Right cardiac atrium (tissue), 5 donors: ENCODE data around the gene FAM83C. TPM values are rescaled to one million over a fixed set of nuclear protein-coding genes. Genes with fewer than 3 reads are reported as not detected.

Source experiments
- ATAC-seq, 2 donors: fragments of 200-7000 bp; cut with Tn5 transposase; one replicate each; pipeline versions ENCODE4 v1.8.0 to v1.9.1; 2020; ENCODE audit warnings: moderate library complexity in 2 of 2, mild to moderate bottlenecking in 1 of 2
- DNase-seq, 3 donors: peaks; one replicate each; pipeline ENCODE4 v3.0.0-alpha.2; 2020
- H3K27ac ChIP-seq: one replicate; pipeline ENCODE4 v1.5.1; 2013; ENCODE audit warnings: mild to moderate bottlenecking, low read length, control low read depth, moderate library complexity
- H3K27me3 ChIP-seq: one replicate; pipeline ENCODE4 v1.6.1; 2013; ENCODE audit not compliant: control insufficient read depth, insufficient read depth
- H3K4me1 ChIP-seq: one replicate; pipeline ENCODE4 v1.6.1; 2013; ENCODE audit warnings: low read length; ENCODE audit not compliant: control insufficient read depth, insufficient read depth
- H3K4me3 ChIP-seq: one replicate; pipeline ENCODE4 v1.5.1; 2013; ENCODE audit warnings: low read length, control low read depth
- H3K9me3 ChIP-seq: one replicate; pipeline ENCODE4 v1.6.1; 2013; ENCODE audit warnings: low read length; ENCODE audit not compliant: control insufficient read depth
- WGBS: extraction: QIAGEN DNeasy Blood & Tissue Kit; methylation state at CpG from one replicate; pipeline ENCODE4 v1.1.7; 2013; 5-methylcytosine and 5-hydroxymethylcytosine counted together
- intact Hi-C, 4 donors: fragments of 100-400 bp; cut with DNase I; formaldehyde crosslinking; loops; one replicate each; pipeline versions ENCODE4 v1.11.0 to v1.14.0; 2022 to 2023
- polyA plus RNA-seq: library from polyadenylated mRNA; stranded (reverse); fragments of 200-250 nt; gene quantifications from one replicate; pipeline ENCODE4 v1.2.3, GENCODE V29; 2013
- total RNA-seq, 4 donors: library from RNA; stranded (reverse); fragmentation: NEBNext Ultra II Directional; extraction: Animal tissue kit (Norgen Biotek cat#: 25700); gene quantifications; one replicate each; pipeline ENCODE4 v1.2.1, GENCODE V29; 2021
- donor health status: healthy with polysubstance abuse.
- donor health status: DM: no; HTN: yes; CAD: no.
- donor health status: DM: no; HTN: no; CAD: no.
- donor health status: DM: no; HTN: yes; CAD: no; lungs with severe emphysema.
- donor health status: DM: yes; HTN: yes; CAD: no.

The FAM83C gene
- total and polyA plus RNA-seq, 5 donors: not detected

GRCh38 chr20:35238735-35239134 lies 53.5 kb downstream of the FAM83C start:
- Histone ChIP-seq H3K4me1 (no peaks in the 10 kb centered on the region), H3K27me3 (no peaks in the 10 kb centered on the region), H3K9me3 (no peaks in the 10 kb centered on the region), H3K4me3 (no peak overlapping the region), H3K27ac (no peak overlapping the region)
- DNase-seq (no peak), ATAC-seq (no peak)
- intact Hi-C loops: no loop called here
- WGBS: 82% methylated on average over 5 of the region's 5 CpGs

- intact Hi-C loops: no loop called here
- Histone ChIP-seq H3K27ac (no peak overlapping the region), H3K4me3 (no peak overlapping the region), H3K9me3 (no peaks in the 10 kb centered on the region), H3K27me3 (no peaks in the 10 kb centered on the region), H3K4me1 (no peaks in the 10 kb centered on the region)
- DNase-seq (no peak), ATAC-seq (no peak)
- WGBS: 87% methylated on average over 4 of the region's 4 CpGs
Observed at GRCh38 chr20:35238170-35238569, 54.1 kb downstream of the FAM83C start.

- H3K9me3 ChIP-seq: no peaks in the 10 kb centered on the region
- DNase-seq (no peak), ATAC-seq (no peak)
- no peaks in the 10 kb centered on the region for H3K27me3 ChIP-seq
- H3K4me3 ChIP-seq: no peak overlapping the region
- intact Hi-C loops: no loop called here
- no peak overlapping the region for H3K27ac ChIP-seq
- no peaks in the 10 kb centered on the region for H3K4me1 ChIP-seq
Observed at GRCh38 chr20:35237486-35237885, 54.7 kb downstream of the FAM83C start.

- no peak overlapping the region for H3K27ac ChIP-seq
- no peaks in the 10 kb centered on the region for H3K9me3 ChIP-seq
- ATAC-seq (peak; percentile 17 to 19), DNase-seq (peak in 1 of 3 donors; percentile 31)
- intact Hi-C loops: no loop called here
- no peaks in the 10 kb centered on the region for H3K4me1 ChIP-seq
- H3K27me3 ChIP-seq: no peaks in the 10 kb centered on the region
- WGBS: 79% methylated on average over 6 of the region's 6 CpGs
- no peak overlapping the region for H3K4me3 ChIP-seq
Observed at GRCh38 chr20:35235881-35236280, 56.3 kb downstream of the FAM83C start.

Other genes with a start within 250 kb of the FAM83C start
- gene TRPC4AP, start 199.6 kb downstream of the FAM83C start, total RNA-seq: 10 to 100 TPM; 34.3 to 44.6 (median 36.6) TPM
- gene TRPC4AP, start 199.6 kb downstream of the FAM83C start, polyA plus RNA-seq: 29.1 TPM
- 10 to 100 TPM; 15.1 to 25.9 (median 15.4) TPM for gene EDEM2, start 145.1 kb downstream of the FAM83C start, total RNA-seq
- 11.8 TPM for gene EDEM2, start 145.1 kb downstream of the FAM83C start, polyA plus RNA-seq
- gene PROCR, start 120.4 kb downstream of the FAM83C start, total RNA-seq: 10 to 100 TPM; 12.9 to 43.7 (median 22.4) TPM
- 28.0 TPM for gene PROCR, start 120.4 kb downstream of the FAM83C start, polyA plus RNA-seq
- gene MMP24, start 65.7 kb downstream of the FAM83C start, total RNA-seq: under 1 TPM; 0.39 to 0.48 (median 0.44) TPM
- gene MMP24, start 65.7 kb downstream of the FAM83C start, polyA plus RNA-seq: 0.27 TPM
- gene MMP24OS, start 14.3 kb downstream of the FAM83C start, total RNA-seq: 10 to 100 TPM; 45.1 to 65.0 (median 48.6) TPM
- gene MMP24OS, start 14.3 kb downstream of the FAM83C start, polyA plus RNA-seq: 47.1 TPM
- gene EIF6, start 7.7 kb downstream of the FAM83C start, total RNA-seq: 10 to 100 TPM; 36.2 to 57.3 (median 41.4) TPM
- gene EIF6, start 7.7 kb downstream of the FAM83C start, polyA plus RNA-seq: 37.7 TPM
- gene UQCC1, start 119.5 kb upstream of the FAM83C start, total RNA-seq: 100 to 1,000 TPM in 1 of 4 donors, 10 to 100 TPM in 3; 79.0 to 127 (median 84.3) TPM
- gene UQCC1, start 119.5 kb upstream of the FAM83C start, polyA plus RNA-seq: 67.2 TPM
- under 1 TPM in 3 of 4 donors, not detected in 1; 0.09 to 0.17 (median 0.11) TPM for gene GDF5, start 145.8 kb upstream of the FAM83C start, total RNA-seq
- gene GDF5, start 145.8 kb upstream of the FAM83C start, polyA plus RNA-seq: 0.05 TPM
- 10 to 100 TPM; 12.2 to 22.0 (median 18.5) TPM for gene CEP250, start 163.2 kb upstream of the FAM83C start, total RNA-seq
- gene CEP250, start 163.2 kb upstream of the FAM83C start, polyA plus RNA-seq: 11.0 TPM
- not detected for gene C20orf173, start 237.2 kb upstream of the FAM83C start, total RNA-seq
- gene C20orf173, start 237.2 kb upstream of the FAM83C start, polyA plus RNA-seq: not detected
- gene ERGIC3, start 249.7 kb upstream of the FAM83C start, total RNA-seq: 100 to 1,000 TPM; 129 to 138 (median 133) TPM
- gene ERGIC3, start 249.7 kb upstream of the FAM83C start, polyA plus RNA-seq: 83.7 TPM